Loucy (cell line): Measurements from ENCODE around the gene DNAJC11.

Experiments
- H2AFZ ChIP-seq: fragments of 200-600 bp; sonication (generic); 2 replicates; pipeline ENCODE4 v1.6.0; 2016; ENCODE audit warnings: antibody characterized with exemption, mild to moderate bottlenecking, low read length, moderate library complexity
- H3F3A ChIP-seq: fragments of 200-600 bp; 2 replicates; pipeline ENCODE4 v1.6.0; 2016; ENCODE audit warnings: antibody characterized with exemption, low read depth, mild to moderate bottlenecking
- H3K27me3 ChIP-seq: fragments of 200-600 bp; sonication (generic); 2 replicates; pipeline ENCODE4 v1.6.1; 2014; ENCODE audit warnings: low read length, mild to moderate bottlenecking; ENCODE audit not compliant: insufficient read depth, poor library complexity, severe bottlenecking
- H3K36me3 ChIP-seq: fragments of 200-600 bp; sonication (generic); 2 replicates; pipeline ENCODE4 v1.6.1; 2016; ENCODE audit warnings: low read length; ENCODE audit not compliant: insufficient read depth
- H3K4me1 ChIP-seq: fragments of 200-600 bp; sonication (generic); 2 replicates; pipeline ENCODE4 v1.5.1; 2014; ENCODE audit warnings: low read length, mild to moderate bottlenecking; ENCODE audit not compliant: insufficient read depth, poor library complexity, severe bottlenecking
- H3K4me2 ChIP-seq: fragments of 200-600 bp; sonication (generic); 2 replicates; pipeline ENCODE4 v1.6.0; 2014; ENCODE audit warnings: antibody characterized with exemption, low read length, low read depth, mild to moderate bottlenecking; ENCODE audit not compliant: poor library complexity, severe bottlenecking
- H3K4me3 ChIP-seq: fragments of 200-600 bp; sonication (generic); 2 replicates; pipeline ENCODE4 v1.5.1; 2014; ENCODE audit warnings: low read length, mild to moderate bottlenecking, mixed read lengths; ENCODE audit not compliant: poor library complexity, severe bottlenecking
- H3K79me2 ChIP-seq: fragments of 200-600 bp; sonication (generic); 2 replicates; pipeline ENCODE4 v1.6.1; 2014; ENCODE audit warnings: low read length; ENCODE audit not compliant: insufficient read depth
- H3K9ac ChIP-seq: fragments of 200-600 bp; sonication (generic); 2 replicates; pipeline ENCODE4 v1.6.0; 2014; ENCODE audit warnings: mild to moderate bottlenecking, low read depth, low read length, moderate library complexity; ENCODE audit not compliant: poor library complexity, severe bottlenecking
- H3K9me2 ChIP-seq: fragments of 200-600 bp; sonication (generic); replicated peaks from 2 replicates; pipeline ENCODE4 v1.6.1; 2016; ENCODE audit warnings: low read depth, low read length, mixed read lengths
- H3K9me3 ChIP-seq: fragments of 200-600 bp; sonication (generic); 2 replicates; pipeline ENCODE4 v1.6.1; 2014; ENCODE audit warnings: mild to moderate bottlenecking, antibody characterized with exemption, low read length, low read depth; ENCODE audit not compliant: insufficient read depth
- H4K20me1 ChIP-seq: fragments of 200-600 bp; sonication (generic); 2 replicates; pipeline ENCODE4 v1.6.0; 2014; ENCODE audit warnings: antibody characterized with exemption, low read length, mild to moderate bottlenecking; ENCODE audit not compliant: insufficient read depth, poor library complexity, severe bottlenecking
- CTCF ChIP-seq: fragments of 200-600 bp; sonication (generic); conservative IDR thresholded peaks from 2 replicates; pipeline ENCODE4 v1.5.1; 2014; ENCODE audit warnings: mild to moderate bottlenecking, antibody characterized with exemption, low read length
- EZH2phosphoT487 ChIP-seq: fragments of 200-600 bp; IDR thresholded peaks from 2 replicates; pipeline ENCODE4 v1.6.1; 2018; ENCODE audit warnings: antibody characterized with exemption, mild to moderate bottlenecking, moderate library complexity, borderline replicate concordance

The DNAJC11 gene

GRCh38 chr1:6603915-6604558 lies 97.6 kb downstream of the DNAJC11 start:
- Histone ChIP-seq H3K4me3 (peak overlapping the region; percentile 81), H3K9ac (peak overlapping the region; percentile 78), H3K4me1 (peaks cover 14% of the 10 kb centered on the region), H4K20me1 (peaks cover 18% of the 10 kb centered on the region), H3K9me3 (no peaks in the 10 kb centered on the region), H3F3A (0 out of 2 replicates have a peak, but pooled peaks cover 5% of the 10 kb centered on the region), H3K79me2 (peaks cover 34% of the 10 kb centered on the region), H3K36me3 (no peaks in the 10 kb centered on the region), H3K27me3 (no peaks in the 10 kb centered on the region), H3K4me2 (peak overlapping the region; percentile 82), H3K9me2 (no peaks in the 10 kb centered on the region), H2AFZ (peak overlapping the region; percentile 98)
- TF ChIP-seq CTCF (no peak), EZH2phosphoT487 (no peak)

DNA sequence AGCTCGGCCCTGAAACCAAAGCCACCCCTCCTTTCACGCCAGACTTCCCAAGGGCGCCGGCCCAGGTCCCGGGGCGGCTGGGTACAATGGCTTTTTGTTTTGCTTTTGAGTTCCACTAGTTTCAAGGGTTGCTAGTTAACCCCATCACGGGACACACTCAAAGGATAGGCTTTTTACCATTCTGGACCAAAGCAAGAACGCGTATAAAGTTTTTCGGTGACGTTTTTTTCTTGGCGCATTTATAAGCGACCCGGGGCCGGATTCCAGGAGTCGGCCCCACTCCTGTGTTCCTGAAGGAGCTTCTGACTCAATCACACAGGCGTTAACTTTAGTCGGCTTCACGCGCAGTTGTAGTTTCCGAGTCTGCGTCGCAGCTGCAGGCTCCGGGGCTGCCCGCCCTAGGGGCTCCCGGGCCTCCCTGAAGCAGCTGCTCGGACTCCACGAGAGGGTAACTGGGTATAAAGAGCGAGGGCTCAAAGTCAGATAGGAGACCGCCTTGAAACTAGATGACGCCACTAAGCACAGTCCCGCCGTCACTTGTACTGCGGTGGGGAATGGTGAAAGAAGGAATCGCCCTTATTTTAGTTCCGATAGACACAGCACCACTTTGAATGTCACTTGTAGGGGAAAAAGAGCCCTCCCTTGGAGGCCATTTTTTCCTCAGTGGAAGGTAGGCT lies 98.2 kb downstream of the DNAJC11 start:
- Histone ChIP-seq H3K9ac (peak overlapping the region; percentile 78), H3K9me2 (no peaks in the 10 kb centered on the region), H3K4me1 (peaks cover 17% of the 10 kb centered on the region), H3K4me2 (peak overlapping the region; percentile 82), H3K27me3 (no peaks in the 10 kb centered on the region), H3K79me2 (peaks cover 40% of the 10 kb centered on the region), H3K4me3 (peak overlapping the region; percentile 81), H3K9me3 (no peaks in the 10 kb centered on the region), H2AFZ (peak overlapping the region; percentile 98), H3K36me3 (peaks cover 4% of the 10 kb centered on the region; the same call in 1 of the 2 replicates), H3F3A (0 out of 2 replicates have a peak, but pooled peaks cover 5% of the 10 kb centered on the region), H4K20me1 (peaks cover 22% of the 10 kb centered on the region)
- TF ChIP-seq CTCF, result no peak
- no peak for TF ChIP-seq EZH2phosphoT487

DNA sequence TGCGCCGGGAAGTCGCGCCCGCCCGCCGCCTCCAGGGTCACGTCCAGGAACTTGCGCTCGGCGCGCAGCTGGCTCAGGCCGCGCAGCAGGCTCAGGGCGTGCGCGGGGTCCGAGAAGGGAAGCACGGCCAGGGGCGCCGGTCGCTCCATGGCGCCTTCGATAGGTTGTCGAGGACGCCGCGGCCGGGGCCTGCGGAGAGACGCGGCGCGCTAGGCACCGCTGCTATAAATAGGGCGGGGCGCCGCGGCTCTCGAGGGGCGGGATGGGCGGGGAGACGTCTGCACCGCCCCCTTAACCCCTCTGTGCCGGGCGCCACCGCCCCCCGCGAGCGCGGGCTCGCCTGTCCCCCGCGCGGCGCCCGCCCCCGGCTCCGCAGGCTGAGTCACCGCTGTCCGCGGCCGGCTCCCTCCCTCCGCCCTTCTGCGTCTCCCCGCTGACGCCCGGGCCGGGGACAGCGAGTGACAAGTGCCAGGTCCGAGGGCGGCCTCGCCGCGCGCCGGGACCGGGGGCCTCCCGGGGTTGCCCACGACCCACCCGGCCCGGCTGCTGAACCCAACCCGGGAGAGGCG lies 98.9 kb downstream of the DNAJC11 start, which contains the start of gene KLHL21:
Gene KLHL21 (minus strand): TSS at position 201 of the 569 bp plus-strand sequence. CDS start 52 bp downstream, at position 149.
- peak within 1 kb of the TSS; percentile 78 for H3K9ac ChIP-seq
- peaks cover 46% of the 10 kb centered on the region for H3K79me2 ChIP-seq
- H3F3A ChIP-seq, result 0 out of 2 replicates have a peak, but pooled peaks cover 5% of the 10 kb centered on the region
- peaks cover 21% of the 10 kb centered on the region for H3K4me1 ChIP-seq
- no peaks in the 10 kb centered on the region for H3K9me3 ChIP-seq
- no peaks in the 10 kb centered on the region for H3K9me2 ChIP-seq
- H3K36me3 ChIP-seq, result peaks cover 8% of the 10 kb centered on the region; the same call in 1 of the 2 replicates
- peak within 1 kb of the TSS; percentile 81 for H3K4me3 ChIP-seq
- peak within 1 kb of the TSS; percentile 94 for H3K4me2 ChIP-seq
- H2AFZ ChIP-seq, result peak within 1 kb of the TSS; percentile 98
- no peaks in the 10 kb centered on the region for H3K27me3 ChIP-seq
- H4K20me1 ChIP-seq, result peaks cover 22% of the 10 kb centered on the region
- no peak for TF ChIP-seq CTCF
- TF ChIP-seq EZH2phosphoT487, result no peak
